ENCODE measurements around the gene TRIOBP.
A peak's percentile ranks its signal among the peaks of the same experiment; 100 is the strongest.
"Not testable (repeated sequence)": the region's sequence is repeated elsewhere in the genome, so short reads cannot be mapped to it uniquely, and the experiment has no call there.

Gene TRIOBP

DNA sequence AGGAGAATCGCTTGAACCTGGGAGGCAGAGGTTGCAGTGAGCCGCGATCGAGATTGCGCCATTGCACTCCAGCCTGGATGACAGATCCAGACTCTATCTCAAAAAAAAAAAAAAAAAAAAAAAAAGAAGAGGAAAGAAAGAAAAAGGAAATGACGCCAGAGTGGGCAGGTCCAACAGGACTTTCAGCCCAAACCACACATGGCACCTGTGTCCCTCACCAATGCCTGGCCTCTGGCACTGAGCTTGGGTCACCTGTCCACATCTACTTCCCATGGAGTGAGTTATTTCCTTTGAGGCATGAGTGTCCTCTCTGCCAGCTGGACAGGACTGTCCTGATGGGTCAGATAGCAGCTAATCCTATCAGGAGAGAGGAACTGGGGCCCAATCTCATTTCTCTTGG lies 95.6 kb downstream of the TRIOBP start:
- Histone ChIP-seq H3K27ac (ENCODE audit: low read length) (no peak overlapping the region), H3K9me3 (ENCODE audit: insufficient read depth, low read length) (no peaks in the 10 kb centered on the region), H3K36me3 (replicated peaks; ENCODE audit: low read depth, low read length) (no peaks in the 10 kb centered on the region), H3K9ac (ENCODE audit: low read length) (no peak overlapping the region), H2AFZ (ENCODE audit: low read depth, low read length) (no peak overlapping the region), H3K4me1 (ENCODE audit: low read length) (no peaks in the 10 kb centered on the region), H3K4me3 (ENCODE audit: low read length) (no peak overlapping the region), H3K4me2 (ENCODE audit: low read length) (no peak overlapping the region), H3K27me3 (ENCODE audit: low read depth, low read length) (no peaks in the 10 kb centered on the region), H4K20me1 (ENCODE audit: insufficient read depth, low read length) (no peaks in the 10 kb centered on the region), H3K79me2 (ENCODE audit: low read length) (no peaks in the 10 kb centered on the region)
- no peak for TF ChIP-seq EZH2phosphoT487 (IDR thresholded peaks at IDR 0.05; ENCODE audit: low read depth)

DNA sequence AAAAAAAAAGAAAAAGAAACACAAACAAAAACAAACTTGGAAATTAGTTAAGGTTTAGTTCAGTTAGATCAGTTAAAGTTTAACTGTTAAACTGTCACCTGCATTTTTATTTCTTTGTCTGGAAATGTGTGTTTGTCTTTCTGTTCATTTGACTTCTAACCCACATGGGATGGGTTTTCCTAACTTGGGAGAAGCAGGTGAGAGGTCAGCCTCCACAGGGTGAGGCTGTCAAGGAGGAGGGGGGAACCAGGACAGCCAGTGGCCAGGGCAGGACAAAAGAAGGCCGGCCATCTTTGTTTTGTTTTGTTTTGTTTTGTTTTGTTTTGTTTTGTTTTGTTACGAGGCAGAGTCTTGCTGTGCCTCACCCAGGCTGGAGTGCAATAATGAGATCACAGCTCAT lies 97.5 kb downstream of the TRIOBP start:
- no peak overlapping the region for H2AFZ ChIP-seq (ENCODE audit: low read depth, low read length)
- H3K4me3 ChIP-seq (ENCODE audit: low read length): no peak overlapping the region
- TF ChIP-seq EZH2phosphoT487 (IDR thresholded peaks at IDR 0.05; ENCODE audit: low read depth): no peak
- TF ChIP-seq, protein P1, sequence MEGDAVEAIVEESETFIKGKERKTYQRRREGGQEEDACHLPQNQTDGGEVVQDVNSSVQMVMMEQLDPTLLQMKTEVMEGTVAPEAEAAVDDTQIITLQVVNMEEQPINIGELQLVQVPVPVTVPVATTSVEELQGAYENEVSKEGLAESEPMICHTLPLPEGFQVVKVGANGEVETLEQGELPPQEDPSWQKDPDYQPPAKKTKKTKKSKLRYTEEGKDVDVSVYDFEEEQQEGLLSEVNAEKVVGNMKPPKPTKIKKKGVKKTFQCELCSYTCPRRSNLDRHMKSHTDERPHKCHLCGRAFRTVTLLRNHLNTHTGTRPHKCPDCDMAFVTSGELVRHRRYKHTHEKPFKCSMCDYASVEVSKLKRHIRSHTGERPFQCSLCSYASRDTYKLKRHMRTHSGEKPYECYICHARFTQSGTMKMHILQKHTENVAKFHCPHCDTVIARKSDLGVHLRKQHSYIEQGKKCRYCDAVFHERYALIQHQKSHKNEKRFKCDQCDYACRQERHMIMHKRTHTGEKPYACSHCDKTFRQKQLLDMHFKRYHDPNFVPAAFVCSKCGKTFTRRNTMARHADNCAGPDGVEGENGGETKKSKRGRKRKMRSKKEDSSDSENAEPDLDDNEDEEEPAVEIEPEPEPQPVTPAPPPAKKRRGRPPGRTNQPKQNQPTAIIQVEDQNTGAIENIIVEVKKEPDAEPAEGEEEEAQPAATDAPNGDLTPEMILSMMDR (IDR thresholded peaks at IDR 0.05; ENCODE audit: low read depth, low read length): no peak
- H3K27me3 ChIP-seq (ENCODE audit: low read depth, low read length): no peaks in the 10 kb centered on the region
- H3K36me3 ChIP-seq (replicated peaks; ENCODE audit: low read depth, low read length): no peaks in the 10 kb centered on the region
- H3K9ac ChIP-seq (ENCODE audit: low read length): no peak overlapping the region
- no peak overlapping the region for H3K4me2 ChIP-seq (ENCODE audit: low read length)
- H3K27ac ChIP-seq (ENCODE audit: low read length): no peak overlapping the region
- no peaks in the 10 kb centered on the region for H4K20me1 ChIP-seq (ENCODE audit: insufficient read depth, low read length)
- peaks cover 10% of the 10 kb centered on the region for H3K4me1 ChIP-seq (ENCODE audit: low read length)
- no peaks in the 10 kb centered on the region for H3K9me3 ChIP-seq (ENCODE audit: insufficient read depth, low read length)
- H3K79me2 ChIP-seq (ENCODE audit: low read length): no peaks in the 10 kb centered on the region

- TF ChIP-seq, protein P1 (IDR thresholded peaks at IDR 0.05; ENCODE audit: low read depth, low read length): no peak
- TF ChIP-seq EZH2phosphoT487 (IDR thresholded peaks at IDR 0.05; ENCODE audit: low read depth): no peak
- no peaks in the 10 kb centered on the region for H3K79me2 ChIP-seq (ENCODE audit: low read length)
Measured at GRCh38 chr22:37796079-37796478, 99.2 kb downstream of the TRIOBP start.

DNA sequence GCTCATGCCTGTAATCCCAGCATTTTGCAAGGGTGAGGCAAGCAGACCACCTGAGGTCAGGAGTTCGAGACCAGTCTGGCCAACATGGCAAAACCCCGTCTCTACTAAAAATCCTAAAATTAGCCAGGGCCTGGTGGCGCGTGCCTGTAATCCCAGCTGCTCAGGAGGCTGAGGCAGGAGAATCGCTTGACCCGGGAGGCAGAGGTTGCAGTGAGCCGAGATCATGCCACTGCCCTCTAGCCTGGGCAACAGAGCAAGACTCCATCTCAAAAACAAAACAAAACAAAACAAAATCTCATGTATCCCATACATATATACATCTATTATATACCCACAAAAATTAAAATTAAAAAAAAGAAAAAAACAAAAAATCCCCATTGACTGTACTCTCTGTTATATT lies 100.4 kb downstream of the TRIOBP start:
- not testable (repeated sequence) for H3K4me1 ChIP-seq (ENCODE audit: low read length); H3K4me3 ChIP-seq (ENCODE audit: low read length); H3K79me2 ChIP-seq (ENCODE audit: low read length); H3K36me3 ChIP-seq (replicated peaks; ENCODE audit: low read depth, low read length); H3K27me3 ChIP-seq (ENCODE audit: low read depth, low read length); H2AFZ ChIP-seq (ENCODE audit: low read depth, low read length); H3K27ac ChIP-seq (ENCODE audit: low read length); H3K9ac ChIP-seq (ENCODE audit: low read length); H4K20me1 ChIP-seq (ENCODE audit: insufficient read depth, low read length); H3K9me3 ChIP-seq (ENCODE audit: insufficient read depth, low read length); H3K4me2 ChIP-seq (ENCODE audit: low read length)

More at GRCh38 chr22:37796079-37796478, 99.2 kb downstream of the TRIOBP start:
- Histone ChIP-seq H4K20me1 (ENCODE audit: insufficient read depth, low read length) (no peaks in the 10 kb centered on the region), H3K4me3 (ENCODE audit: low read length) (no peak overlapping the region), H2AFZ (ENCODE audit: low read depth, low read length) (no peak overlapping the region), H3K9me3 (ENCODE audit: insufficient read depth, low read length) (no peaks in the 10 kb centered on the region), H3K27me3 (ENCODE audit: low read depth, low read length) (no peaks in the 10 kb centered on the region), H3K9ac (ENCODE audit: low read length) (no peak overlapping the region), H3K36me3 (replicated peaks; ENCODE audit: low read depth, low read length) (no peaks in the 10 kb centered on the region), H3K27ac (ENCODE audit: low read length) (no peak overlapping the region), H3K4me2 (ENCODE audit: low read length) (no peak overlapping the region), H3K4me1 (ENCODE audit: low read length) (peaks cover 10% of the 10 kb centered on the region)

DNA sequence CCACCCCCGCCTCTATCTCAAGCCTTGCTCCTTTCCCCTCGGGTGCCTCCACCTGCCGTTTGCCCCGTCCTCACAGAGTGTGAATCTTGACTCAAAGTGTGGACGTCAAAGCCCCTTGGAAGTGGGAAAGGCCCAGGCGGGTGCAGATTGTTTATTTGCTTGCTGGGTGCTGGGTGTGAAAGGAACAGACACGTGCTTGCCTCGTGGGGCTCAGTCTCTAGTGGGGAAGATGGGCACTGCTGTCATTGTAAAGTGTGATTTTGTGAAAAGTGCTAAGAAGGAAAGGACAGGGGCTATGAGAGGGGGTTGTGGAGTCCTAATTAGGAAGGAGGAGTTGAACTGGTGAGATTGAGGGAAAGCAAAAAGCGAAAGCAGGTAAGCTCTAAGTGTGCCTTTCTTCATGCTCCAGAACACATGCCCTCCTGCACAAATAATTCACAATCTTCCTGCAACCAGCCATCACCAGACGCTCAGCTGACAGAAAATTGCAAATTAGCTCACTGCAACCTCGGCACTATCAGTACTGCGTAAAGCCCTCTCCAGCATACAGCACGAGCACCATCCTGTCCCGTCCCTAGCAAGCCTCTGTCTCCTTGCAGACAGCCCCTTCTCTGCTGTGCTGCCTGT lies 101.1 kb downstream of the TRIOBP start:
- Histone ChIP-seq H3K9ac (ENCODE audit: low read length) (no peak overlapping the region), H3K27me3 (ENCODE audit: low read depth, low read length) (no peaks in the 10 kb centered on the region), H2AFZ (ENCODE audit: low read depth, low read length) (peak overlapping the region; percentile 68), H3K4me2 (ENCODE audit: low read length) (peak overlapping the region; percentile 35), H3K79me2 (ENCODE audit: low read length) (no peaks in the 10 kb centered on the region), H3K36me3 (replicated peaks; ENCODE audit: low read depth, low read length) (no peaks in the 10 kb centered on the region), H4K20me1 (ENCODE audit: insufficient read depth, low read length) (no peaks in the 10 kb centered on the region), H3K4me3 (ENCODE audit: low read length) (peak overlapping the region; percentile 2; the same call in 1 of the 2 replicates), H3K9me3 (ENCODE audit: insufficient read depth, low read length) (no peaks in the 10 kb centered on the region), H3K27ac (ENCODE audit: low read length) (peak overlapping the region; percentile 15; the same call in 1 of the 2 replicates), H3K4me1 (ENCODE audit: low read length) (peaks cover 10% of the 10 kb centered on the region)
- TF ChIP-seq, protein P1 (IDR thresholded peaks at IDR 0.05; ENCODE audit: low read depth, low read length): no peak
- no peak for TF ChIP-seq EZH2phosphoT487 (IDR thresholded peaks at IDR 0.05; ENCODE audit: low read depth)

DNA sequence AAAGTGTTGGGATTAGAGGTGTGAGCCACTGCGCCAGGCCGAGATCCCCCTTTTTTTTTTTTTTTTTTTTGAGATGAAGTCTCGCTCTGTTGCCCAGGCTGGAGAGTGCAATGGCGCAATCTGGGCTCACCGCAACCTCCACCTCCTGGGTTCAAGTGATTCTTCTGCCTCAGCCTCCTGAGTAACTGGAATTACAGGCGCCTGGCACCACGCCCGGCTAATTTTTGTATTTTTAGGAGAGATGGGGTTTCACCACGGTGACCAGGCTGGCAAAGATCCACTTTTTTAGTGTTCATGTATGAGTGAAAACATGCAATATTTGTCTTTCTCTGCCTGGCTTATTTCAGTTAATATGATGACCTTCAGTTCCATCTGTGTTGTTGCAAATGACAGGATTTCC lies 103.1 kb downstream of the TRIOBP start:
- not testable (repeated sequence) for H3K9ac ChIP-seq (ENCODE audit: low read length); H2AFZ ChIP-seq (ENCODE audit: low read depth, low read length); H3K36me3 ChIP-seq (replicated peaks; ENCODE audit: low read depth, low read length); H3K27me3 ChIP-seq (ENCODE audit: low read depth, low read length); H3K27ac ChIP-seq (ENCODE audit: low read length); H3K9me3 ChIP-seq (ENCODE audit: insufficient read depth, low read length); H4K20me1 ChIP-seq (ENCODE audit: insufficient read depth, low read length); H3K79me2 ChIP-seq (ENCODE audit: low read length); H3K4me2 ChIP-seq (ENCODE audit: low read length); H3K4me3 ChIP-seq (ENCODE audit: low read length); H3K4me1 ChIP-seq (ENCODE audit: low read length)
